NOMO-1 (cell line): ENCODE data around the gene SPDEF.

Source experiments
- DNase-seq, 2 experiments: peaks; one replicate each; lab custom pipeline; 2025; ENCODE audit not compliant: unreplicated experiment in 2 of 2; lab: John Stamatoyannopoulos, UW

The SPDEF gene

GRCh38 chr6:34564181-34564580 lies 8.1 kb upstream of the SPDEF start:
- no peak for DNase-seq

- DNase-seq: no peak
These were observed 7.4 kb upstream of the SPDEF start for GRCh38 chr6:34563513-34563870.

DNA sequence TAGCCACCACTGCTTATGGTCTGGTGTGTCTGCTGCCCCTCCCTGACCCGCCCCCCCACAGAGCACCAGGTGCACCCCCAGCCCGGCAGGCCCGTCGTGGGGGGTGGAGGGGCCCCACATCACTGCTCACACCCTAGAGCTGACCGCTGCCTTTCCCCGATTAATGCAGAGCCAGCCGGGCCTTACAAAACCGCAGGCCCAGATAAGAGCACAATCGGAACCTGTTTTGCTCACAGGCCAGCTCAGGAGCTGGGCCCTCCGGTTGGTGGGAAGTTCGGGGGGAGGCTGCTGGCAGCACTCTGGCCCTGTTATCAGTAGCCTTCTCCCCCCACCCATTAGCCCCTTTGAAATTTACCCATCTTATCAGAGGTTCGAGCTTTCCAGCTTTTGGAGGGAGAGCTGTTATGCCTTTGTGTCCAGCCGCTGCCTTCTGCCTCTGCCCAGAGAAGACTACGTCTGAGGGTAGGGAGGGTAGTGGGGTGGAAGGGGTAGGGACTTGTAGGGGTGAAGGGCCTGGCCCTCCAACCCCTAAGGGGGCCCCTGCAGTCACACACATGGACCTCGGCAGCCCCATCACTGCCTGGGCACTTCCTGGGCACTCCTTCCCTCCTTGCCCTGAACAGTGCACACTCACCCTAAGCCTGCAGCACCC lies 6.9 kb upstream of the SPDEF start:
- DNase-seq: no peak

DNA sequence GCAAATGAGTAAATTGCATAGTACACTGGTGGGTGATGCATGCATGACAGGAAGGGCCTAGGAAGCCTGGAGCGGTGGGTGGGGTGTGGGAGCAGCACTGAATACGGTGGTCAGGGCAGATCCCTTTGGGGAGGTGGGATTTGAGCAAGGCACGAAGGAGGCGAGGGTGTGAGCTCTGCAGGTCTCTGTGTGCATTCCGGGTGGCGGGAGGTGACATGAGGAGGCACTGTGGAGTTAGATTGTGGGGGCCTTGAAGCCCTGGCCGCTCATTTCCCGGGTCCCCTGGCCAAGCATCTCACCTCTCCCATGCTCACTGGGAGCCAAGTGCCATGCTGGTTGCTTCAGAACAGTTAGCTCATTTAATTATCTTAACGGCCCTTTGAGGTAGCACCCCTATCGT lies 6.2 kb upstream of the SPDEF start:
- DNase-seq: no peak

DNA sequence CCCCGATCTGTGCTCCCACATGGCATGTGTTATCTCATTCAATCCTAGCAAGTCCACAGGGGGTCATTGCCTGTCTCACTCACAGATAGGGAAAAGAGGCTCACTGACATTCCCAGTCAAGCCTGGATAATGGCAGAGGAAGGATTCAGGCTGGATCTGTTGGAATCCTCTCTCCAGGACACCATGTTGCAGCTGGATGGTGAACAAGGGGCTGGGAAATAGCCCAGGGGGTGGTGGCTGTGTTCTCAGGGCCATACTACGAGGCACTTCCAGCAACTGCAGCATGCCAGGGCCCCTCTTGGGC lies 5.0 kb upstream of the SPDEF start:
- DNase-seq: no peak

GRCh38 chr6:34560366-34561226 lies 4.5 kb upstream of the SPDEF start:
- no peak for DNase-seq

- no peak for DNase-seq
These were observed 3.7 kb upstream of the SPDEF start for GRCh38 chr6:34559651-34560365.

- DNase-seq: no peak
These were observed 2.1 kb upstream of the SPDEF start for GRCh38 chr6:34558172-34558714.

- DNase-seq: no peak
These were observed 1.1 kb upstream of the SPDEF start for GRCh38 chr6:34557228-34557627.

GRCh38 chr6:34556493-34556892 lies 364 bp upstream of the SPDEF start:
- DNase-seq: no peak

DNA sequence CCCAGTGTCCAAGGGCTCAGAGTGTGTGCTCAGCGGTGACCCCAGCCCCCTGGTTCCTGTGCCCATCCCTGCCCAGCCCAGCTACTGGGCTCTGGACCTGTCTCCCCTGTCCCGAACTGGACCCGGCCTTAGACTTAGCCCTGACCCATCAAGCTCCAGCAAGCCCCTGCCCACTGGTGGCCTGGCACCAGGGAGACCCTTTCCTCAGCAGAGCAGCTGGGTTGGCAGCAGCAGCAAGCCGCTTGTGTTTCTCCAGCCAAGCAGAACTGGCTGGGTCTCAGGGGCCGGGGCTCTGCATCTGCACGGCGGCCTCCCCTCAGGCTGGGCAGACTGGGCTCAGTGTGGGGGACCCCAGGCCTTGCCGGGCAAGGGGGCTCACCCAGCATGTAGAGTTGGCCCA lies 801 bp downstream of the SPDEF start:
- no peak for DNase-seq

DNA sequence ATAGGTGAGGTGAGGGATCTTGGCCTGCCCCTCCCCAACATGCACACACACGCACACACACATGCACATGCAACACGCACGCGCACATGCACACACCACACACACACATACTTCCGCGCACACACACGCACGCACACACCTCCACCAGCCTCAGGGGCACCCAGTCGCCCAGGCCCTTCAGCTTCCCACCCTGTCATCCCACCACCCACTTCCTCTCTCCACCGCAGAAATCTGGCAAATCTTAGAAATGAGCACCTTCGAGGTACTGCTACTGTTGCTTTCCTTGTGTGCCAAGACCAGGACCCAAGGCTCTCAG lies 1.2 kb downstream of the SPDEF start:
- no peak for DNase-seq

- DNase-seq: no peak
These were observed 1.7 kb downstream of the SPDEF start for GRCh38 chr6:34554291-34555006.

- no peak for DNase-seq
These were observed 2.4 kb downstream of the SPDEF start for GRCh38 chr6:34553750-34554149.

DNA sequence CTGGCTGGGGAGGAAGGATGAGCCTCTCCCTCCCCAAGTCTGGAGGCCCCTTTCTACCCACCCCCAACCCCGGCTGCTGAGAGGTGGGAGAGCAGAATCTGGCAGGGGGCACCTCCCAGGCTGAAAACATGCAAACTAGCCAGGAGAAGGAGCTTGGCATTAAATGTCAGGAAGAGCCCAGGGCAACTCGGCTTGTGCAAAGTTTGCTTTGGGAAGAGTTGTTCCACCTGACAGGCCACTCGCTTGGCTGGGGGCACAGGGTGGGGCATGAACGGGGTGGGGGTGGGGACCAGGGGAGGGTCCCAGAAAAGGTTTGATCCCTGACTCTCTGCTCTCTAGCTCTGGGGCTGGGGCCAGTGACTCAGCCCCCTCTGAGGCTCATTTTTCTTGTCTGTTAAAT lies 3.0 kb downstream of the SPDEF start:
- DNase-seq: no peak

GRCh38 chr6:34552620-34553019 lies 3.5 kb downstream of the SPDEF start:
- no peak for DNase-seq

GRCh38 chr6:34551720-34552119 lies 4.4 kb downstream of the SPDEF start:
- no peak for DNase-seq

GRCh38 chr6:34549804-34550202 lies 6.3 kb downstream of the SPDEF start:
- DNase-seq: no peak

GRCh38 chr6:34549026-34549803 lies 6.9 kb downstream of the SPDEF start:
- no peak for DNase-seq
